ENCODE results near the gene GDNF. TPM values are rescaled to one million over a fixed set of nuclear protein-coding genes. Genes with fewer than 3 reads are reported as not detected.

The GDNF gene
- total RNA-seq, 2 donors from 2014 or later, result 0.82 to 1.6 TPM

- peaks cover 18% of the 10 kb centered on the region for H3K27me3 ChIP-seq
- no peaks in the 10 kb centered on the region for H3K4me1 ChIP-seq
- no peaks in the 10 kb centered on the region for H3K36me3 ChIP-seq
- no peaks in the 10 kb centered on the region for H3K9me3 ChIP-seq
- intact Hi-C loops (cut with DNase I), result no loop called here
- DNase-seq, result no peak
- H3K9ac ChIP-seq (ENCODE audit: low read depth in 2 of 2, low read length in 2 of 2), result no peak overlapping the region
- no peak for TF ChIP-seq CTCF (IDR thresholded peaks at IDR 0.05)
- no peak overlapping the region for H3K4me3 ChIP-seq
- H3K27ac ChIP-seq, result no peak overlapping the region
Measured at GRCh38 chr5:37831821-37832534, 7.9 kb downstream of the GDNF start.

- Histone ChIP-seq H3K9ac (ENCODE audit: low read depth in 2 of 2, low read length in 2 of 2) (no peak overlapping the region), H3K4me3 (no peak overlapping the region), H3K27me3 (peaks cover 2% of the 10 kb centered on the region), H3K36me3 (no peaks in the 10 kb centered on the region), H3K4me1 (no peaks in the 10 kb centered on the region), H3K27ac (no peak overlapping the region), H3K9me3 (no peaks in the 10 kb centered on the region)
- intact Hi-C loops (cut with DNase I), result no loop called here
- no peak for DNase-seq
- TF ChIP-seq CTCF (IDR thresholded peaks at IDR 0.05), result no peak
Measured at GRCh38 chr5:37830348-37830747, 9.5 kb downstream of the GDNF start.

GRCh38 chr5:37825334-37825915 lies 14.4 kb downstream of the GDNF start:
- TF ChIP-seq CTCF (IDR thresholded peaks at IDR 0.05), result no peak
- H3K27ac ChIP-seq, result no peak overlapping the region
- no peaks in the 10 kb centered on the region for H3K9me3 ChIP-seq
- H3K4me3 ChIP-seq, result no peak overlapping the region
- H3K36me3 ChIP-seq, result no peaks in the 10 kb centered on the region
- H3K27me3 ChIP-seq, result no peaks in the 10 kb centered on the region
- intact Hi-C loops (cut with DNase I), result no loop called here
- H3K9ac ChIP-seq (ENCODE audit: low read depth in 2 of 2, low read length in 2 of 2), result no peak overlapping the region
- no peaks in the 10 kb centered on the region for H3K4me1 ChIP-seq
- no peak for DNase-seq

- Histone ChIP-seq H3K9me3 (no peaks in the 10 kb centered on the region), H3K4me3 (no peak overlapping the region), H3K9ac (ENCODE audit: low read depth in 2 of 2, low read length in 2 of 2) (no peak overlapping the region), H3K27me3 (no peaks in the 10 kb centered on the region), H3K36me3 (no peaks in the 10 kb centered on the region), H3K27ac (no peak overlapping the region), H3K4me1 (no peaks in the 10 kb centered on the region)
- intact Hi-C loops (cut with DNase I), result no loop called here
- DNase-seq, result no peak
- TF ChIP-seq CTCF (IDR thresholded peaks at IDR 0.05), result no peak
Measured at GRCh38 chr5:37823433-37824152, 16.2 kb downstream of the GDNF start.

- no peak for DNase-seq
- H3K9me3 ChIP-seq, result no peaks in the 10 kb centered on the region
- no peak overlapping the region for H3K4me3 ChIP-seq
- no peaks in the 10 kb centered on the region for H3K27me3 ChIP-seq
- no peak for TF ChIP-seq CTCF (IDR thresholded peaks at IDR 0.05)
- no peak overlapping the region for H3K9ac ChIP-seq (ENCODE audit: low read depth in 2 of 2, low read length in 2 of 2)
- H3K4me1 ChIP-seq, result no peaks in the 10 kb centered on the region
- intact Hi-C loops (cut with DNase I), result no loop called here
- no peak overlapping the region for H3K27ac ChIP-seq
- no peaks in the 10 kb centered on the region for H3K36me3 ChIP-seq
Measured at GRCh38 chr5:37816883-37817282, 23.0 kb downstream of the GDNF start.

Measured in colonic mucosa (tissue), 4 donors.